Measurements from ENCODE around the gene MACROD2.

The MACROD2 gene

DNA sequence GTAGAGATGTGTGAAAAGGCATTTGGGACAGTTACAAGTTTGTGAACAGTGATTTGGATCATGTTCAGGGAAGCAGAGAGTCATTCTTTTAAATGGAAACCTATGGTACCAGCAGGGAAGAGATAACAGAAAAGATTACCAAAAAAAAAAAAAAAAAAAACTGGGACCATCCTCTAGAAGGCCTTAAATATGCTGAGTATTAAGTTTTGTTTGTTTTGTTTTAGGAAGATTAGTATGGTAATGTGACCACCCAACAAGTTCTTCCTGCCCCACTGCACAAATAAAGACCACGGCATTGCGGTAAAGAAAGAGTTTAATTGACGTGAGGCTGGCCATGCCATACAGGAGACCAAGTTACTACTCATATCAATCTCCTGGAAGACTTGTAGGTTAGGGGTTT lies 1631.8 kb downstream of the MACROD2 start:
- TF ChIP-seq, protein P1, sequence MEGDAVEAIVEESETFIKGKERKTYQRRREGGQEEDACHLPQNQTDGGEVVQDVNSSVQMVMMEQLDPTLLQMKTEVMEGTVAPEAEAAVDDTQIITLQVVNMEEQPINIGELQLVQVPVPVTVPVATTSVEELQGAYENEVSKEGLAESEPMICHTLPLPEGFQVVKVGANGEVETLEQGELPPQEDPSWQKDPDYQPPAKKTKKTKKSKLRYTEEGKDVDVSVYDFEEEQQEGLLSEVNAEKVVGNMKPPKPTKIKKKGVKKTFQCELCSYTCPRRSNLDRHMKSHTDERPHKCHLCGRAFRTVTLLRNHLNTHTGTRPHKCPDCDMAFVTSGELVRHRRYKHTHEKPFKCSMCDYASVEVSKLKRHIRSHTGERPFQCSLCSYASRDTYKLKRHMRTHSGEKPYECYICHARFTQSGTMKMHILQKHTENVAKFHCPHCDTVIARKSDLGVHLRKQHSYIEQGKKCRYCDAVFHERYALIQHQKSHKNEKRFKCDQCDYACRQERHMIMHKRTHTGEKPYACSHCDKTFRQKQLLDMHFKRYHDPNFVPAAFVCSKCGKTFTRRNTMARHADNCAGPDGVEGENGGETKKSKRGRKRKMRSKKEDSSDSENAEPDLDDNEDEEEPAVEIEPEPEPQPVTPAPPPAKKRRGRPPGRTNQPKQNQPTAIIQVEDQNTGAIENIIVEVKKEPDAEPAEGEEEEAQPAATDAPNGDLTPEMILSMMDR (IDR thresholded peaks at IDR 0.05; ENCODE audit: low read depth, low read length, missing control alignments) = no peak
- in situ Hi-C loops (cut with HindIII; ENCODE audit: low sequenced_read_pairs) = no loop called here
- no peak for DNase-seq (ENCODE audit: low read depth)
- H3K4me3 ChIP-seq (ENCODE audit: low read depth, low read length) = no peak overlapping the region

- in situ Hi-C loops (cut with HindIII; ENCODE audit: low sequenced_read_pairs) = no loop called here
- TF ChIP-seq, protein P1 (IDR thresholded peaks at IDR 0.05; ENCODE audit: low read depth, low read length, missing control alignments) = no peak
- DNase-seq (ENCODE audit: low read depth) = no peak
- no peak overlapping the region for H3K4me3 ChIP-seq (ENCODE audit: low read depth, low read length)
Measured at GRCh38 chr20:15627501-15627903, 1632.2 kb downstream of the MACROD2 start.

- H3K4me3 ChIP-seq (ENCODE audit: low read depth, low read length) = no peak overlapping the region
- in situ Hi-C loops (cut with HindIII; ENCODE audit: low sequenced_read_pairs) = no loop called here
- DNase-seq (ENCODE audit: low read depth) = no peak
- TF ChIP-seq, protein P1 (IDR thresholded peaks at IDR 0.05; ENCODE audit: low read depth, low read length, missing control alignments) = no peak
Measured at GRCh38 chr20:15628851-15629353, 1633.6 kb downstream of the MACROD2 start.

GRCh38 chr20:15630360-15630759 lies 1635.0 kb downstream of the MACROD2 start:
- TF ChIP-seq, protein P1 (IDR thresholded peaks at IDR 0.05; ENCODE audit: low read depth, low read length, missing control alignments) = no peak
- DNase-seq (ENCODE audit: low read depth) = no peak
- in situ Hi-C loops (cut with HindIII; ENCODE audit: low sequenced_read_pairs) = no loop called here
- H3K4me3 ChIP-seq (ENCODE audit: low read depth, low read length) = no peak overlapping the region

GRCh38 chr20:15632680-15633079 lies 1637.4 kb downstream of the MACROD2 start:
- DNase-seq (ENCODE audit: low read depth) = no peak
- no peak overlapping the region for H3K4me3 ChIP-seq (ENCODE audit: low read depth, low read length)
- TF ChIP-seq, protein P1 (IDR thresholded peaks at IDR 0.05; ENCODE audit: low read depth, low read length, missing control alignments) = no peak
- in situ Hi-C loops (cut with HindIII; ENCODE audit: low sequenced_read_pairs) = no loop called here

GRCh38 chr20:15634102-15634501 lies 1638.8 kb downstream of the MACROD2 start:
- in situ Hi-C loops (cut with HindIII; ENCODE audit: low sequenced_read_pairs) = no loop called here
- no peak overlapping the region for H3K4me3 ChIP-seq (ENCODE audit: low read depth, low read length)
- DNase-seq (ENCODE audit: low read depth) = no peak
- TF ChIP-seq, protein P1 (IDR thresholded peaks at IDR 0.05; ENCODE audit: low read depth, low read length, missing control alignments) = no peak

DNA sequence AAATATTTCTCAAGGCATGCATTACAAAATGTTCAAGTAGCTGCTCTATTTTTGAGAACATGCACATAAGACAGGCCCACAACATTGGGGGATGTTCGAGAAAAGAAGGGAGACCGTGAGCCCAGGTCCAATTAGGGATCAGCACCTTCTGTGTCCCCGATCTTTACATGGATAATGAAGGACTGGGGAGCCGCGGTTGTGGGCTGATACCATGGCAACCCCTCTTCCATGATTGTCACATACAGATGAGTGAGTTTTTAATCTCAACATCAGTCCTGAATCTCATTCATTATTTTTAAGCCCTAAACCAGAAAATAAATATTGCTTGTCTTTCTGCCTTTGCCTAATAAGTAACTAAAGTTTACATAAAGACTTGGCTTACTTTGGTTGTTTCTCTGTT lies 1642.2 kb downstream of the MACROD2 start:
- no peak overlapping the region for H3K4me3 ChIP-seq (ENCODE audit: low read depth, low read length)
- in situ Hi-C loops (cut with HindIII; ENCODE audit: low sequenced_read_pairs) = no loop called here
- TF ChIP-seq, protein P1 (IDR thresholded peaks at IDR 0.05; ENCODE audit: low read depth, low read length, missing control alignments) = no peak
- no peak for DNase-seq (ENCODE audit: low read depth)

All from astrocyte of the cerebellum (primary cell).